Activated T-helper 17 cell treated with anti-CD3 and anti-CD28 coated beads, Interleukin-2, amount 50 U/mL, for 72 hours (primary cell): Measurements from ENCODE around the gene INTS6L. TPM values are rescaled to one million over a fixed set of nuclear protein-coding genes. Genes with fewer than 3 reads are reported as not detected.

ENCODE experiments used
- ATAC-seq: fragments of 150-1000 bp; cut with Tn5 transposase; replicated peaks from 2 replicates; pipeline ENCODE4 v1.10.0; 2021; ENCODE audit warnings: mild to moderate bottlenecking, moderate library complexity
- H3K27ac Mint-ChIP-seq: one replicate; pipeline ENCODE4 v1.8.0; 2022; ENCODE audit warnings: mixed read lengths
- H3K27me3 Mint-ChIP-seq: one replicate; pipeline ENCODE4 v1.8.0; 2022; ENCODE audit warnings: mixed read lengths
- H3K36me3 Mint-ChIP-seq: one replicate; pipeline ENCODE4 v1.8.0; 2022; ENCODE audit warnings: low read depth, mild to moderate bottlenecking, mixed read lengths
- H3K4me1 Mint-ChIP-seq: one replicate; pipeline ENCODE4 v1.8.0; 2022; ENCODE audit warnings: mixed read lengths
- H3K4me3 Mint-ChIP-seq: one replicate; pipeline ENCODE4 v1.8.0; 2022; ENCODE audit warnings: mild to moderate bottlenecking, mixed read lengths
- H3K9me3 Mint-ChIP-seq: one replicate; pipeline ENCODE4 v1.8.0; 2022; ENCODE audit warnings: mixed read lengths
- total RNA-seq, 2 donors: library from RNA; stranded (reverse); gene quantifications; one replicate each; pipeline ENCODE4 v1.2.3, GENCODE V29; 2022

The INTS6L gene
- total RNA-seq, 2 donors from 2014 or later = 15.2 to 46.5 TPM

GRCh38 chrX:135512508-135513129 is 7.8 kb upstream of the INTS6L start:
- Mint-ChIP-seq H3K27me3 (no peaks in the 10 kb centered on the region), H3K4me1 (no peaks in the 10 kb centered on the region), H3K36me3 (no peaks in the 10 kb centered on the region), H3K9me3 (no peaks in the 10 kb centered on the region), H3K27ac (no peak overlapping the region), H3K4me3 (no peak overlapping the region)
- no peak for ATAC-seq

DNA sequence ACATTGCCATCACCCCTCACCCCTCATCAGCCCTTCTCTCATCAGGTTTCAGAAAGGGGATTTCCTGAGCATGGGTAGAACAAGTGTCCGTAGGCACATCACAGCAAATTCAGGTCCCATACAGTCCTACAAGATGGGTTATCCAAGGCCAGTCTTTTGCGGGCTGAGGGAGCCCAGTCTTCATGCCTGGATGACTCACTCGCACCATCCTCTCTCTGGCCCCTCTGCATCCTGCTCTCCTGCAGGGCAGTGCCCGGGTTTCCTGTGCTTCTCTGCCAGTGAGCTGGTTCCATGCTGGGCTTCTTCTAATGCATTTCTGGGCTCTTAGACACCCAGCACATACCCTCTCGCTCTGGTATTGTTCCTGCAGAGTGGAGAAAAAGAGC is 7.3 kb upstream of the INTS6L start:
- Mint-ChIP-seq H3K27ac (no peak overlapping the region), H3K27me3 (no peaks in the 10 kb centered on the region), H3K36me3 (no peaks in the 10 kb centered on the region), H3K4me3 (no peak overlapping the region), H3K4me1 (no peaks in the 10 kb centered on the region), H3K9me3 (no peaks in the 10 kb centered on the region)
- no peak for ATAC-seq

- H3K4me3 Mint-ChIP-seq = no peak overlapping the region
- peaks cover 7% of the 10 kb centered on the region for H3K36me3 Mint-ChIP-seq
- H3K27ac Mint-ChIP-seq = no peak overlapping the region
- H3K9me3 Mint-ChIP-seq = no peaks in the 10 kb centered on the region
- no peaks in the 10 kb centered on the region for H3K27me3 Mint-ChIP-seq
- no peak for ATAC-seq
- H3K4me1 Mint-ChIP-seq = no peaks in the 10 kb centered on the region
These were observed 4.1 kb upstream of the INTS6L start for GRCh38 chrX:135516376-135516775.

- ATAC-seq = no peak
- Mint-ChIP-seq H3K27ac (no peak overlapping the region), H3K36me3 (peaks cover 22% of the 10 kb centered on the region), H3K9me3 (no peaks in the 10 kb centered on the region), H3K4me3 (peak overlapping the region; percentile 15), H3K27me3 (no peaks in the 10 kb centered on the region), H3K4me1 (no peaks in the 10 kb centered on the region)
These were observed 2.3 kb upstream of the INTS6L start for GRCh38 chrX:135518161-135518560.

GRCh38 chrX:135520022-135520552 is 373 bp upstream of the INTS6L start:
- Mint-ChIP-seq H3K36me3 (peaks cover 40% of the 10 kb centered on the region), H3K4me1 (no peaks in the 10 kb centered on the region), H3K27me3 (no peaks in the 10 kb centered on the region), H3K9me3 (no peaks in the 10 kb centered on the region), H3K4me3 (peak overlapping the region; percentile 95), H3K27ac (peak overlapping the region; percentile 98)
- ATAC-seq = no peak

DNA sequence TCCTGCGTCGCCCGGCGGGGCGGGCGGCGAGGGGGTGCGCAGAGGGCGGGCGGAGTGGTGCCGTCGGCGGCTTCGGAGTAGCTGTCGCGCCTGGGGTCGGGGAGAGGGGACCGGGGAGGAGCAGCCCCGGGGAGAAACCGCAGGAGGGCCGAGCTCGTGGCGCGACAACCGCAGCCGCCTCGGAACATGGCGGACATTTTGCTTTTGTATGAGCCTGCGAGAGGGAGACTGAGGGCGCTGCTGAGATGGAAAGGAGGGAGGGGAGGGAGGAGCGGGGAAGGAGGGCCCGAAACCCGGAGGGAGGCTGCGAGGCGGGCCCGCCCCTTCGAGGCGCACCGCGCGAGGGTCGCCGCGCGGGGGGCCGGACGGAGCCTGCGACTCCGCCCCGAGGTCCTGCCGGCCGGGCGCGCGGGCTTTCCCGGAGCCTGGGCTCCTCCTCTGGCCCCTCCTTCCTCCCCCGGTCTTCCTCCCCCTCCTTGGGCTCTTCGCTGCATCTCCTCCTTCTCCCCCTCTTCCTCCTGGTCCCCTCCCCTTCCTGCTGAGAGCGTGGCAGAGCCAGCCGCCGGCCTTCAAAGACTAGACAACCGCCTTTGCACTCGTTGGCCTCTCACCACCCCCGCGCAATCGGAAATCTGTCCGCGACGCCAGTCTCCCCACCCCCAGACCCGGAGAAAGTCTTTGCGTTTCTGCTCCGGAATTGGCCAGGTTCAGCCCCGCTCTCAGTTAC is 1.1 kb downstream of the INTS6L start:
- Mint-ChIP-seq H3K9me3 (no peaks in the 10 kb centered on the region), H3K27ac (peak overlapping the region; percentile 99), H3K36me3 (peaks cover 55% of the 10 kb centered on the region), H3K27me3 (no peaks in the 10 kb centered on the region), H3K4me3 (peak overlapping the region; percentile 95), H3K4me1 (no peaks in the 10 kb centered on the region)
- ATAC-seq = peak; percentile 75

- ATAC-seq = no peak
- H3K27ac Mint-ChIP-seq = peak overlapping the region; percentile 99
- H3K27me3 Mint-ChIP-seq = no peaks in the 10 kb centered on the region
- H3K36me3 Mint-ChIP-seq = peaks cover 57% of the 10 kb centered on the region
- H3K4me3 Mint-ChIP-seq = peak overlapping the region; percentile 95
- peaks cover 1% of the 10 kb centered on the region for H3K4me1 Mint-ChIP-seq
- no peaks in the 10 kb centered on the region for H3K9me3 Mint-ChIP-seq
These were observed 1.7 kb downstream of the INTS6L start for GRCh38 chrX:135522132-135522530.

DNA sequence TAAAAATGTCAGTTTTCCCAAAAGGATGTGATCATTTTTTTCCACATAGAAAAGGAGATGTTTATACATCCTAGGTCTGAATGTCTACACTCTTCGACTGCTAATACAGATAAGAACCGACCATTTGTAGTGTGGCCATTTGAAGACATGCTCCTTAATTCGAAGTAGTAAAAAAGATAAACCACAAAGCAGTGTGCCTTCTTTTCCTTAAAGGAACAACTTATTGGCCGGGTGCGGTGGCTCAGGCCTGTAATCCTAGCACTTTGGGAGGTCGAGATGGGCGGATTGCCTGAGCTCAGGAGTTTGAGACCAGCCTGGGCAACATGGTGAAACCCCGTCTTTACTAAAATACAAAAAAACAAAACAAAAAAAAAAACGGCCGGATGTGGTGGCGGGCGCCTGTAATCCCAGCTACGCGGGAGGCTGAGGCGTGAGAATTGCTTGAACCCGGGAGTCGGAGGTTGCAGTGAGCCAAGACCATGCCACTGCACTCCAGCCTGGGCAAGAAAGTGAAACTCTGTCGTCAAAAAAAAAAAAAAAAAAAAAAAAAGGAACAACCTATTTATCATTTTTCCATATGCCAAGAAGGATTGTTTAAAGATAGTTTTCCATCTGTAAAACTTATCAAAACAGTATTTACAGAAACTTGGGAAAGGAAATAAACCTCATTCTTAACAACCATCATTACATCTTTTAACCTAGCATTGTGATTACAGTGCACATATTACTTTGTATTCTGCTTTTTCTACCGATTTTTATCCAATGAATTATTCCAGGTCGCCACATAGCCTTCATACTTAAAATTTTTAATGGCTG is 2.6 kb downstream of the INTS6L start:
- no peaks in the 10 kb centered on the region for H3K9me3 Mint-ChIP-seq
- peak overlapping the region; percentile 99 for H3K27ac Mint-ChIP-seq
- peaks cover 63% of the 10 kb centered on the region for H3K36me3 Mint-ChIP-seq
- ATAC-seq = no peak
- H3K27me3 Mint-ChIP-seq = no peaks in the 10 kb centered on the region
- H3K4me3 Mint-ChIP-seq = peak overlapping the region; percentile 95
- H3K4me1 Mint-ChIP-seq = peaks cover 8% of the 10 kb centered on the region

DNA sequence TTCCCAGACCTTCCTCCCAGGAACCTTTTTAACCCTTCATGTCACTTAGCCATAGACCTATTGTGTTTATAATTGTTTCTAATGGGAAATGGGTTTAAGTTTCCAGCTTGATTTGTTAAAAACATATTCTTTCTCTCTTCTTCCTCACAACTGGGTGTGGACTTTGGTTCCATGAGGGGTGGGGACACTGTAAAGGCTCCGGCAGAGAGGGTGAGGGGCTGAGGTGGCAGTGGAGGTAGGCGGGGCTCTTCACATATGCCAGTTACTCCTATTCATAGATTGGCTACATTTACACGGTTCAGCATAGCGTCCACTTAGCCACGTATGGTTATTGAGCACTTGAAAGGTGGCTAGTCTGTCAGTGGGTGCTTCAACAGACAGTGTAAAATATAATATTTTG is 7.8 kb downstream of the INTS6L start:
- no peak for ATAC-seq
- H3K27ac Mint-ChIP-seq = no peak overlapping the region
- H3K9me3 Mint-ChIP-seq = no peaks in the 10 kb centered on the region
- H3K4me3 Mint-ChIP-seq = no peak overlapping the region
- H3K27me3 Mint-ChIP-seq = no peaks in the 10 kb centered on the region
- H3K4me1 Mint-ChIP-seq = peaks cover 18% of the 10 kb centered on the region
- peaks cover 54% of the 10 kb centered on the region for H3K36me3 Mint-ChIP-seq

DNA sequence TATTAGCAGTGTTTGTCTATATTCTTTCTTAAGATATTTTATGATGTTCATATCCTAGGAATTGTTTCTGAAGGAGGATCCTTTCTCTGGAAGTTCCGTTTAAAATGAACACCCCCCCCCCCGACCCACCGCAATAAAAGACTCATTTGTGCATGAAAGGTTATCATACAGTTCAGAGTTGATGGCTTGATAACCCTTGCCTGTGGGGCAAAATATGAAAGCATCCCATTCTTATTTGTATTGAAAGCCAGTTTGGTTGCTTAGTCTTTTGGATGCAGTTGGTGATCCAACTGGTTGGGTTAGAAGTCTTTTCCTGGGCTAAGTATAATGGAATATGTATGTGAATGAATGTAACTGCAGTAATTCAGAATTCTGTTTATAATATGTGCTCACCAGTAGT is 8.3 kb downstream of the INTS6L start:
- Mint-ChIP-seq H3K27me3 (no peaks in the 10 kb centered on the region), H3K4me1 (peaks cover 18% of the 10 kb centered on the region), H3K9me3 (no peaks in the 10 kb centered on the region), H3K27ac (no peak overlapping the region), H3K36me3 (peaks cover 50% of the 10 kb centered on the region), H3K4me3 (no peak overlapping the region)
- no peak for ATAC-seq

- Mint-ChIP-seq H3K36me3 (peaks cover 43% of the 10 kb centered on the region), H3K27me3 (no peaks in the 10 kb centered on the region), H3K9me3 (no peaks in the 10 kb centered on the region), H3K4me1 (peaks cover 23% of the 10 kb centered on the region), H3K27ac (no peak overlapping the region), H3K4me3 (no peak overlapping the region)
- no peak for ATAC-seq
These were observed 9.6 kb downstream of the INTS6L start for GRCh38 chrX:135530097-135530496.

- H3K36me3 Mint-ChIP-seq = peaks cover 35% of the 10 kb centered on the region
- H3K4me3 Mint-ChIP-seq = no peak overlapping the region
- H3K4me1 Mint-ChIP-seq = peaks cover 25% of the 10 kb centered on the region
- no peak for ATAC-seq
- no peaks in the 10 kb centered on the region for H3K9me3 Mint-ChIP-seq
- no peaks in the 10 kb centered on the region for H3K27me3 Mint-ChIP-seq
- no peak overlapping the region for H3K27ac Mint-ChIP-seq
These were observed 11.4 kb downstream of the INTS6L start for GRCh38 chrX:135531813-135532212.

- no peak overlapping the region for H3K27ac Mint-ChIP-seq
- no peaks in the 10 kb centered on the region for H3K9me3 Mint-ChIP-seq
- no peak overlapping the region for H3K4me3 Mint-ChIP-seq
- no peaks in the 10 kb centered on the region for H3K27me3 Mint-ChIP-seq
- ATAC-seq = no peak
- peaks cover 25% of the 10 kb centered on the region for H3K4me1 Mint-ChIP-seq
- peaks cover 38% of the 10 kb centered on the region for H3K36me3 Mint-ChIP-seq
These were observed 14.8 kb downstream of the INTS6L start for GRCh38 chrX:135535077-135535940.

DNA sequence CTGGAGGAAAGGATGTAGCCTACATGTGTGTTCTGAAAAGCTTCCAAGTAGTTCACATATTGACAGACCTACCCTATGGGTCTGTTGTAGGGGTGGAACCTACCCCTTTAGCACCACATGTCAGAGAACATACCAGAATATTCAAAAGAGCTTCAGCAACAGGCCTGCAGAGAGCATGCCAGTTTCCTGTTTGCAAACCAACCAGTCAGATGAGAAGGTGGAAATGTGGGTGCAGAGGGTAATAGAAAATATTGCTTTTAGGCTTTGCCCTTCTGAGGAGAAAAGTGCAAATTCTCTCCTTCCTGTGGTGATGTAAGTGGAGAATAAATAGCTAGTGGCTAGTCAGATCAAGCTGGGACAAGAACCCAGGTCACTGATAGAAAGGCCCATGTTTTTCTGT is 16.4 kb downstream of the INTS6L start:
- H3K4me3 Mint-ChIP-seq = no peak overlapping the region
- ATAC-seq = peak; percentile 38
- H3K27me3 Mint-ChIP-seq = no peaks in the 10 kb centered on the region
- H3K27ac Mint-ChIP-seq = peak overlapping the region; percentile 48
- H3K9me3 Mint-ChIP-seq = no peaks in the 10 kb centered on the region
- peaks cover 16% of the 10 kb centered on the region for H3K4me1 Mint-ChIP-seq
- peaks cover 33% of the 10 kb centered on the region for H3K36me3 Mint-ChIP-seq
